ENCODE results near the gene LDHAL6B.

Gene LDHAL6B

GRCh38 chr15:59255680-59256336, 49.2 kb downstream of the LDHAL6B start:
- no peak for FAIRE-seq

DNA sequence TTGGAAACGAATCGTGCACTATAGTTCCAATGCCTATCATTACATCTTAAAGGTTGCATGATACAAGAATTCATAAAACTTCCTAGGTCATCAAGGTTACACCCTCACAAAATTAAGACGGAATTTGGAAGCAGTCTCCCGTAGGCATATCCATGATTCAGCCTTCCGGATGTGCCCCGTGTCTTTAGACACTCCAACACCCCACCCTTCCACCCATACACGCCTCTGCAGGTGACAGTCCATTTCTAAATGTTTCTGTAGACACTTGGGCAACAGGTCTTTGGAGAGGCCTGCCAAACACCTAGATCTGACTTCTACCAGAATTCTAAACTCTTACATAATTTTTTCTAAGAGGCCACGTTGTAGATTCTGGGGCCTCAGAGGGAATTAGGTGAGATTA, 49.8 kb downstream of the LDHAL6B start:
- no peak for FAIRE-seq

DNA sequence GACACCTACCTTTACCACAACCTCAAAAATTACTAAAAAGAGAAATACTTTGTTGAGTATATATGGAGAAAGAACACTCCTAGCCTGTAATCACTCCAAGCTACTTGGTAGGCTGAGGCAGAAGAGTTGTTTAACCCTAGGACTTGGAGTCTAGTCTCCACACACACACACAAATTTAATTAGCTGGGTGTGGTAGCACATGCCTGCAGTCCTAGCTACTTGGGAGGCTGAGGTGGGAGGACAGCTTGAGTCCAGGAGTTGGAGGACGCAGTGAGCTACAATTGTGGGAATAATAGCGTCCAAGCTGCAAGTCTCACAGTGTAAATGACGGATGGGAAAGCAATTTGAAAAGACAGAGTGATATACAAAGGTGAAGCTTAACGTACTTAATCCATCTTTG, 50.5 kb downstream of the LDHAL6B start:
- no peak for FAIRE-seq

Measured in A204.1 (cell line).